Gastroesophageal sphincter (tissue), 4 donors: ENCODE results near the gene ENTPD7. TPM values are rescaled to one million over a fixed set of nuclear protein-coding genes. Genes with fewer than 3 reads are reported as not detected.

Experiments used
- ATAC-seq: fragments of 150-250 bp; one replicate; pipeline ENCODE4 v1.9.1; 2016; ENCODE audit warnings: mild to moderate bottlenecking, moderate library complexity
- H3K27ac ChIP-seq, 4 donors: fragments of 200-600 bp; sonication (generic) in 3 of 4; 1 replicate in 3 of 4; 2 replicates in 1 of 4; pipeline ENCODE4 v1.5.1; 2016 to 2019
- H3K27me3 ChIP-seq: fragments of 200-600 bp; sonication (generic); one replicate; pipeline ENCODE4 v1.5.1; 2019
- H3K36me3 ChIP-seq, 2 donors: fragments of 200-600 bp; sonication (generic); one replicate each; pipeline ENCODE4 v1.5.1; 2019; ENCODE audit warnings: control low read depth in 1 of 2
- H3K4me1 ChIP-seq, 3 donors: fragments of 200-600 bp; sonication (generic); 1 replicate in 2 of 3; 2 replicates in 1 of 3; pipeline ENCODE4 v1.5.1; 2016 to 2019; ENCODE audit warnings: control low read depth in 2 of 3
- H3K4me3 ChIP-seq, 2 donors: fragments of 200-600 bp; sonication (generic); one replicate each; pipeline ENCODE4 v1.5.1; 2019; ENCODE audit warnings: mild to moderate bottlenecking in 1 of 2, moderate library complexity in 1 of 2
- H3K9me3 ChIP-seq, 3 donors: fragments of 200-600 bp; sonication (generic); one replicate each; pipeline ENCODE4 v1.5.1; 2017 to 2019; ENCODE audit warnings: control low read depth in 2 of 3
- CTCF ChIP-seq, 4 experiments: fragments of 200-600 bp in 2 of 4; fragments of 450-650 bp in 2 of 4; sonication (generic) in 1 of 4; IDR thresholded peaks; one replicate each; pipeline ENCODE4 v1.5.1; 2017 to 2019; ENCODE audit warnings: antibody characterized with exemption in 4 of 4, mild to moderate bottlenecking in 2 of 4, moderate library complexity in 2 of 4
- EP300 ChIP-seq: sonication (generic); formaldehyde crosslinking; IDR thresholded peaks from one replicate; pipeline ENCODE4 v1.6.1; 2017; ENCODE audit warnings: antibody characterized with exemption, mild to moderate bottlenecking
- POLR2A ChIP-seq, 2 donors: fragments of 450-650 bp; IDR thresholded peaks; one replicate each; pipeline ENCODE4 v1.6.1; 2017; ENCODE audit warnings: antibody characterized with exemption in 2 of 2, mild to moderate bottlenecking in 2 of 2, moderate library complexity in 1 of 2
- POLR2AphosphoS5 ChIP-seq: sonication (generic); formaldehyde crosslinking; IDR thresholded peaks from one replicate; pipeline ENCODE4 v1.6.1; 2017; ENCODE audit warnings: antibody characterized with exemption
- WGBS, 2 donors: methylation state at CpG; one replicate each; pipeline ENCODE4 v1.1.5; 2018; ENCODE audit warnings: low coverage in 1 of 2; 5-methylcytosine and 5-hydroxymethylcytosine counted together
- small RNA-seq, 4 donors: library from RNA; depleted of rRNA; stranded (forward); fragments of <200 nt; gene quantifications; one replicate each; pipeline ENCODE3, GENCODE V24; 2016
- total RNA-seq, 4 donors: library from RNA; depleted of rRNA; stranded (reverse); fragments of >200 nt; gene quantifications; one replicate each; pipeline ENCODE4 v1.1.0, GENCODE V29; 2016

The ENTPD7 gene
- total RNA-seq, 4 donors from 2014 or later: 4.5 to 9.1 (median 5.6) TPM

GRCh38 chr10:99750641-99751040 is 91.3 kb downstream of the ENTPD7 start:
- no peak for ATAC-seq
- Histone ChIP-seq H3K27ac (no peak overlapping the region), H3K4me3 (no peak overlapping the region), H3K27me3 (no peaks in the 10 kb centered on the region), H3K4me1 (no peaks in the 10 kb centered on the region), H3K9me3 (no peaks in the 10 kb centered on the region), H3K36me3 (peaks cover 10 to 100% of the 10 kb centered on the region in 2 donors)
- TF ChIP-seq EP300: no peak
- TF ChIP-seq POLR2AphosphoS5: no peak
- no peak for TF ChIP-seq CTCF (IDR thresholded peaks at IDR 0.05)
- TF ChIP-seq POLR2A (IDR thresholded peaks at IDR 0.05): no peak

- no peak overlapping the region for H3K27ac ChIP-seq
- H3K9me3 ChIP-seq: no peaks in the 10 kb centered on the region
- TF ChIP-seq POLR2A (IDR thresholded peaks at IDR 0.05): no peak
- TF ChIP-seq EP300: no peak
- no peak for TF ChIP-seq CTCF (IDR thresholded peaks at IDR 0.05)
- TF ChIP-seq POLR2AphosphoS5: no peak
- H3K27me3 ChIP-seq: no peaks in the 10 kb centered on the region
- H3K4me1 ChIP-seq: no peaks in the 10 kb centered on the region
- WGBS, 2 donors: 82 to 100% methylated on average over 1 of the region's 1 CpG
- no peak overlapping the region for H3K4me3 ChIP-seq
- no peak for ATAC-seq
- H3K36me3 ChIP-seq: peaks cover 11 to 98% of the 10 kb centered on the region in 2 donors
Observed at GRCh38 chr10:99754670-99755069, 95.4 kb downstream of the ENTPD7 start.

Small RNA genes lying within 50 kb of the gene (small RNA-seq; reads per million reads assigned to genes)
- gene AL133353.1: 0 reads per million in 4 donors

Other genes with a start within 250 kb of the ENTPD7 start
- 10 to 100 TPM; 15.8 to 32.2 (median 23.2) TPM for gene GOT1, start 228.9 kb upstream of the ENTPD7 start, total RNA-seq
- gene NKX2-3, start 126.6 kb upstream of the ENTPD7 start, total RNA-seq: under 1 TPM in 1 of 4 donors, not detected in 3; 0.54 TPM
- gene SLC25A28, start 39.1 kb upstream of the ENTPD7 start, total RNA-seq: 10 to 100 TPM; 18.6 to 55.6 (median 33.3) TPM
- 10 to 100 TPM; 25.6 to 32.6 (median 29.3) TPM for gene COX15, start 72.6 kb downstream of the ENTPD7 start, total RNA-seq
- 10 to 100 TPM; 24.5 to 35.1 (median 27.7) TPM for gene CUTC, start 72.7 kb downstream of the ENTPD7 start, total RNA-seq
- gene ABCC2, start 123.1 kb downstream of the ENTPD7 start, total RNA-seq: 1 to 10 TPM in 1 of 4 donors, under 1 TPM in 3; 0.46 to 1.5 (median 0.73) TPM